NCI-H82 treated with DMSO at 0.1 percent for 48 hours (cell line): Measurements from ENCODE around the gene DOP1A.

ENCODE experiments used
- DNase-seq: peaks from one replicate; lab custom pipeline; 2025; ENCODE audit not compliant: unreplicated experiment; lab: John Stamatoyannopoulos, UW

DOP1A gene

GRCh38 chr6:83071023-83071422, 3.6 kb downstream of the DOP1A start:
- DNase-seq, result no peak

DNA sequence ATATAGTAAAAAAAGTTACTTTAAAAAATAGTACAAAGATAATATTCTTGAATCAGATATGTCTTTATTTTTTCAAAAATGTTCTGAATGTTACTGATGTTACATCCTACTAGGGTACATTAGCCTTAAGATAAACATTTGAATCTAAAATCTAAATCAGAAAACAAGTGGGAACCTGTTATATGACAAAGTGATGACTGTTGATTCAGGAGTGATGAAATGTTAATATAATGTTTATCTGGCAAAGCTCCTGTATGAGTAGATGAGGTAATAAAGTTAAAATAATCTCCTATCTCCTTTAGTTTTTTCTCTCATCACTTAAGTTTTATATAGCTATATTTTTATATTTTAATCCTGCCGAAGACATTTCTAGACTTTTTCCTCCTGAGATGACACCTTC, 4.2 kb downstream of the DOP1A start:
- DNase-seq, result no peak

- no peak for DNase-seq
Measured at GRCh38 chr6:83072726-83073125, 5.3 kb downstream of the DOP1A start.

GRCh38 chr6:83073615-83074014, 6.1 kb downstream of the DOP1A start:
- DNase-seq, result no peak

GRCh38 chr6:83083476-83083875, 16.0 kb downstream of the DOP1A start:
- no peak for DNase-seq

DNA sequence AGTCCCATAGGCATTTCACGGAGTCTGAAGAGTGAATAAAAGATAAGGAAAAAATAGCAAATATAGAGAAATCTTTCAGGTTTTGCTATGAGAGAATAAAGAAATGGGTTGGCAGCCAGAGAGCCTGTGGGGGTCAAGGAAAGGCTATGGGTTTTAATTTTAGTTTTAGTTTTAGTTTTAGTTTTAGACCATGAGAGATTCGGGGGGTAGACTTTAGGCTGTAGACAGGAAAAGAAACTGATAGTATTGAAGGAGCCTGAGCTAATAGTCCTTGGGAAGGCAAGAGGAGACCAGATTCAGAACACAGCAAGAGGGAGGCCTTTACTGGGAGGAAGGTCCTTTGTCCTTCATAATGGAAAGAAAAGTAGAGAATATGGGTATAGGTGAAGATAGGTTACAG, 19.3 kb downstream of the DOP1A start:
- no peak for DNase-seq

GRCh38 chr6:83092756-83093399, 25.4 kb downstream of the DOP1A start:
- no peak for DNase-seq

DNA sequence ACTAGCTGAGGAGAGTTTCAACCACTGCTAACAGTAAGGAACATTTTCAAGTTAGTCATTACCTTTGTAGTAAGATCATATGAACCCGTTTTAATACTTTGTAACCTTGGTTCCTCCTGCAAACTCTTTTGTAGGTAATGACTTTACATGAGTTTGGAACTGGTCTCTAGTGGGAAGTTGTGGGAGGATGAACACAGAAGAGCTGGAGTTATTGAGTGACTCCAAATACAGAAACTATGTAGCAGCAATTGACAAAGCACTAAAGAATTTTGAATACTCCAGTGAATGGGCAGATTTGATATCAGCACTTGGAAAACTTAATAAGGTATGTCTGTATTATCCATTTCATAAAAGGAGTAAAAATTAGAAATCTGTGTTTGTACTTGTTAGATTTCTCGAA, 29.3 kb downstream of the DOP1A start:
- DNase-seq, result no peak

DNA sequence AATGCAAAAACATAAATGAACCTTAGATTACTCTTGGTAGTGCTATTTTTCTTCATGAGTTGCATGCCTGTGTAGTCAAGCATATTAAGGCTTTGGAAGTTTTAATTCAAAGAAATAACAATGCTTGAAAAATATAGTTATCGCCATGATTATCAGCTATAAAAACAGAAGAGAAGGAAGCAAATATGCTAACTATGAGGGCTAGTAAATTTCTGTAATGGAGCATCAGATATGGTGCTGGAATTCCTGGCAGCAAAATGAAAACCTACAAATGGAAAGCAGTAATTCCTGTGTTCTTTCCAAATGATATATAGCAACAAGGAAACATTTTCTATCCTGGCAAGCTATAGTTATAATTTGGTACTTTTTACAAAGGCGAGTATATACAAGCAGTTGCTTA, 29.7 kb downstream of the DOP1A start:
- no peak for DNase-seq

DNA sequence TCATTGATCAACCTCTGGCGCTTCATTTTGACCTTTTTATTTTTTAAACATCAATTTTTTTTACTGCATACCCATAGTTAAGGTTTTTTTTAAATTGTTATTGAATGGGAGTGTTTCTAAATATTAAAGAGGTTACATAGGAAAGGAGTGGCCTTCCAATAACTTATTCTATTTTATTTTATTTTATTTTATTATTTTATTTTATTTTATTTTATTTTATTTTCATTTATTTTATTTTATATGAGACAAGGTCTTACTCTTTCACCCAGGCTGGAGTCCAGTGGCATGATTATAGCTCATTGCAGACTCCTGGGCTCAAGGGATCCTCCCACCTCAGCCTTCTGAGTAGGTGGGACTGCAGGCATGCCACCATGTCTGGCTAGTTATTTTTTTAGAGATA, 30.2 kb downstream of the DOP1A start:
- DNase-seq, result no peak

GRCh38 chr6:83098589-83098988, 31.1 kb downstream of the DOP1A start:
- DNase-seq, result no peak

DNA sequence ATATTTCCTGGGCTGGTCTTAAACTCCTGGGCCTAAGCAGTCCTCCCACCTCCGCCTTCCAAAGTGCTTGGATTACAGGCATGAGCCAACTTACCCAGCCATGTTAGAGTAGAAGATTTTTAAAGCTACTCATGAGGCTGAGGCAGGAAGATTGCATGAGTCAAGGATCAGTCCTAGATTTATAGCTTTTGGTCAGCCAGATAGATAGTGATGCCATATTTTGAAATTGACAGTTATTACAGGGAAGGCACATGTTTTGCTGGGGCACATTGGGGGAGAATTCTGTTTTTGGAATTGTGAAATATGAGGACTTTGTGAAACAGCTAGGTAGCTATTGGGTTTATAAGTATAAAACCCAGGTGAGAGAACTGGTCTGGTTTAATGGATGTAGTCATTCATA, 40.9 kb downstream of the DOP1A start:
- DNase-seq, result no peak

- DNase-seq, result no peak
Measured at GRCh38 chr6:83113258-83113657, 45.8 kb downstream of the DOP1A start.

DNA sequence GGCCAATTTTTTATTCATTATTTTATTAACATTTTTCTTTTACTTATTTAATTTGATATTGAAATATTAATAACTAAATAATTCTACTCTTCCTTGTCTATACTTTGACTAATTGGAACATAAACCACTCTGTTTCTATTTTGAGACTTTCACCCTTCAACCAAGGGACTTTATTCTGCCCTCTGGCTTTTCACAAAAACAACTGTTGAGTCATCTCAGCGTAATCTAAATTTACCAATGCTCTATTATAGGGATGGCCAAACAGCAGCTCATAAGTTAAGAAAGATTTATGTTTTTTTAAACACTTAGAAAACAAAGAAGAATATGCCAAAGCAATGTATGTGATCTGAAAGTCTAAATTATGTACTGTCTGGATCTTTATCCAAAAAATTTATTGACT, 46.7 kb downstream of the DOP1A start:
- no peak for DNase-seq

DNA sequence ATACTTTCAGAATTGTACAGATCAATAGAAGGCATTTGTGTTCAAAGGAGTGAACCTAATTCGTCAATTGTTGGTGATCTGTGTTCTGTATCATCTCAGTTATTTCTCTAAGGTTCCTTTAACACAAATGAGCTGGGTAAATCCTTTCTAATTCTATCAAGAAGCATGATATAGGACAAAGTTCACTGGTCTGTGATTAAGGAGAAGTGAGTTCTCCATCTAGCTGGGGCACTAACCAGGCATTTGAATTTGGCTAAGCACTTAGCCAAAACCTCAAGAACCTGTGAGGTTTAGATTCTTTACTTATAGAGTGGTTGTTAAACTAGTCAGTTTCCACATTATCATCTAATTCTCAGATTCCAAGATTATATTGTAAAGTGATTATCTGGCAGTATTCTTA, 50.3 kb downstream of the DOP1A start:
- no peak for DNase-seq

DNA sequence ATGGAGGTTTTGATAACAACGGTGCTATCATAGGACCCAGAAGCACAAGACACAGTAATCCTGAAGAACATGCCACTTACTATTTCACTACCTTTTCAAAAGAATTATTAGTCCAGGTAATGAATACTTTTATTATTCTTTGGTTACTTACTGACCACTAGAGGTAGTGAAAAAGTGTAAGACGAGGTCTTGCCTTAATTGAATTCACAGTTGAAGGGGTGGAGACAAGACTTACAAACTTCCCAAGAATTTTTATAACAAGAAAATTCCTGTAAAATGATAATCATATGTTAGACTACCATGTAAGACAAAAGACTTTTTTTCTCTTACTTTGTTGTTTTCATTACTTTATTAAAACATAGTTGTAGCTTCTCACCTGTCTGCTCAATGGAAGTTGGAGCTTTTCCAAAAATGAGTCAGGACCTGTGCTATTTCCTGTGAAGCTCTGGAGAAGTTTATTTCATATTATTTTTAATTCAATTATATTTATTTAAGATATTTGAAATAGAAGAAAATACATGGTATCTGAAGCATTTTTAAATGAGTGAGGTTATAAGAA, 52.4 kb downstream of the DOP1A start:
- DNase-seq, result no peak

DNA sequence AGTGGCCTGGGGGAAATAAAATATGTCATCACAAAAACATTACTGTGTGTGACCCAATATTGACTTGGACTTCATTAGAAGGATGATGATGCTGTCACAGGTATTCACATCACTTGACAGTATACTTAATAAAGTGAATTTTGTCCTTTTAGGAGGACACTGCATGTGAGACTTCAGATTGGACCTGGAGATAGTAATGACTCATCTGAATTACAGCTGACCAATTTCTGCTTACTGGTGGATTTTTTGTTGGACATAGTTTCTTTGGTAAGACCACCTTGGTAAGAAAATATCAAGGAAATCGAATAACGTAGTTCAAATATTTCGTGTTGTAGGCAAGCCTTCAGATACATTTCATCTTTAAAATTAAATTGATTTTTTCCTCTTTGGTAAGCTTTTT, 57.1 kb downstream of the DOP1A start:
- DNase-seq, result no peak

- DNase-seq, result no peak
Measured at GRCh38 chr6:83125425-83125824, 58.0 kb downstream of the DOP1A start.

- DNase-seq, result no peak
Measured at GRCh38 chr6:83126223-83126622, 58.8 kb downstream of the DOP1A start.

GRCh38 chr6:83126807-83127206, 59.3 kb downstream of the DOP1A start:
- DNase-seq, result no peak

- no peak for DNase-seq
Measured at GRCh38 chr6:83127258-83127657, 59.8 kb downstream of the DOP1A start.

GRCh38 chr6:83127976-83128375, 60.5 kb downstream of the DOP1A start:
- DNase-seq, result no peak

GRCh38 chr6:83132121-83132520, 64.7 kb downstream of the DOP1A start:
- no peak for DNase-seq
